ENCODE data around the gene SELENOP. TPM values are rescaled to one million over a fixed set of nuclear protein-coding genes. Genes with fewer than 3 reads are reported as not detected.
"Not testable (repeated sequence)": the region's sequence is repeated elsewhere in the genome, so short reads cannot be mapped to it uniquely, and the experiment has no call there.

SELENOP gene
- total and polyA plus RNA-seq, 2 of the 13 experiments (the other 11 are each of a cell fraction or from before 2014, with no cell fraction given) = 1,895 to 2,083 TPM

DNA sequence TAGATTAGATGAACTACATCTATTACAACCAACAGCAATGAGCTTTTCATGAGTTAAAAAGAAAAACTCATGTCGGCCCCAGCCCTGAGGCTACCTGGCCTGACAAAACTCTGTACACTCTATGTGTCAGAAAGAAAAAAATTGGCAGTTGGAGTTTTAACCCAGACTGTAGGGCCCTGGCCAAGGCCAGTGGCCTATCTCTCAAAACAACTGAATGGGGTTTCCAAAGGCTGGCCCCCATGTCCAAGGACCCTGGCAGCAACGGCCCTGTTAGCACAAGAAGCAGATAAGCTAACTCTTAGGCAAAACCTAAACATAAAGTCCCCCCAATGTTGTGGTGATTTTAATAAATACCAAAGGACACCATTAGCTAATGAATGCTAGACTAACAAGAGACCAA is 4.9 kb upstream of the SELENOP start:
- CTCF ChIA-PET (ENCODE audit: low intra/inter-chr PET ratio, low total read pairs); BruUV-seq (replicated peaks); H3K9me3 ChIP-seq (ENCODE audit: low read length): not testable (repeated sequence)

More for the DNA sequence above, 4.9 kb upstream of the SELENOP start:
- peaks cover 80% of the 10 kb centered on the region for H3K4me1 ChIP-seq (ENCODE audit: insufficient read depth, low read length)
- 0 out of 2 replicates have a peak overlapping the region, but pooled peaks have one; percentile 15 for H3K9ac ChIP-seq (ENCODE audit: insufficient read depth, low read depth, low read length)
- not testable (repeated sequence) for H4K20me1 ChIP-seq (ENCODE audit: insufficient read depth, low read length); H3K36me3 ChIP-seq (replicated peaks in 1 of 2; ENCODE audit: control insufficient read depth in 1 of 2, insufficient read depth in 2 of 2, low read length in 2 of 2); H2AFZ ChIP-seq (ENCODE audit: low read length); H3K27me3 ChIP-seq (ENCODE audit: control insufficient read depth in 1 of 2, insufficient read depth in 2 of 2, low read length in 2 of 2); ATAC-seq; FAIRE-seq; H3K4me3 ChIP-seq (replicated peaks in 1 of 3; ENCODE audit: insufficient read depth in 1 of 3, low read depth in 2 of 3, low read length in 3 of 3); DNase-seq (ENCODE audit: low spot score); TF ChIP-seq EP300 (CRISPR knock-in tag; IDR thresholded peaks at IDR 0.05; ENCODE audit: borderline replicate concordance); SOX6 (IDR thresholded peaks at IDR 0.05)
- in situ Hi-C loops (cut with HindIII; ENCODE audit: extremely low pct_ligation_motif_present, low pct_unique_long_range_greater_than_20kb) = loop anchor here (25.0 kb wide), 1 partner anchor 196 kb away; no protein-coding TSS in a partner anchor
- POLR2A ChIA-PET = interaction anchor here (0.8 to 1.4 kb wide), 4 partner anchors 8 to 202 kb away, joined by 3 read pairs; no protein-coding TSS in a partner anchor
- H3K79me2 ChIP-seq (ENCODE audit: insufficient read depth, low read length) = peaks cover 78% of the 10 kb centered on the region
- intact Hi-C loops (cut with micrococcal nuclease; ENCODE audit: unreplicated experiment) = loop anchor here (10.0 kb wide), 2 partner anchors 198 to 308 kb away; partner anchors contain the start of gene ZNF131
- H3K4me2 ChIP-seq (ENCODE audit: low read depth, low read length) = peak overlapping the region; percentile 51
- peak overlapping the region; percentile 52 for H3K27ac ChIP-seq (ENCODE audit: extremely low read length, insufficient read depth, low read length)
- TF ChIP-seq ZFX (CRISPR knock-in tag; IDR thresholded peaks at IDR 0.05; ENCODE audit: low read depth) = peak; percentile 46; the same call in 1 of the 2 replicates
- TF ChIP-seq, protein P1, sequence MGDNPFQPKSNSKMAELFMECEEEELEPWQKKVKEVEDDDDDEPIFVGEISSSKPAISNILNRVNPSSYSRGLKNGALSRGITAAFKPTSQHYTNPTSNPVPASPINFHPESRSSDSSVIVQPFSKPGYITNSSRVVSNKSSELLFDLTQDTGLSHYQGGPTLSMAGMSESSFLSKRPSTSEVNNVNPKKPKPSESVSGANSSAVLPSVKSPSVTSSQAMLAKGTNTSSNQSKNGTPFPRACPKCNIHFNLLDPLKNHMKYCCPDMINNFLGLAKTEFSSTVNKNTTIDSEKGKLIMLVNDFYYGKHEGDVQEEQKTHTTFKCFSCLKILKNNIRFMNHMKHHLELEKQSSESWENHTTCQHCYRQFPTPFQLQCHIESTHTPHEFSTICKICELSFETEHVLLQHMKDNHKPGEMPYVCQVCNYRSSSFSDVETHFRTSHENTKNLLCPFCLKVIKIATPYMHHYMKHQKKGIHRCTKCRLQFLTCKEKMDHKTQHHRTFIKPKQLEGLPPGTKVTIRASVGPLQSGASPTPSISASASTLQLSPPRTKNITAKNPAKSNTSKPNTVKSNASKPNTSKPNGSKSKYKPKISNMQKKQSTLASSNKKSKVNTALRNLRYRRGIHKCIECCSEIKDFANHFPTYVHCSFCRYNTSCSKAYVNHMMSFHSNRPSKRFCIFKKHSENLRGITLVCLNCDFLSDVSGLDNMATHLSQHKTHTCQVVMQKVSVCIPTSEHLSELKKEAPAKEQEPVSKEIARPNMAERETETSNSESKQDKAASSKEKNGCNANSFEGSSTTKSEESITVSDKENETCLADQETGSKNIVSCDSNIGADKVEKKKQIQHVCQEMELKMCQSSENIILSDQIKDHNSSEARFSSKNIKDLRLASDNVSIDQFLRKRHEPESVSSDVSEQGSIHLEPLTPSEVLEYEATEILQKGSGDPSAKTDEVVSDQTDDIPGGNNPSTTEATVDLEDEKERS (CRISPR knock-in tag; IDR thresholded peaks at IDR 0.05) = 0 out of 2 replicates have a peak, but pooled peaks have one; percentile 24
- peak; percentile 14; the same call in 1 of the 2 replicates for TF ChIP-seq PHF21A (CRISPR knock-in tag; IDR thresholded peaks at IDR 0.05)
- TF ChIP-seq, protein P2, sequence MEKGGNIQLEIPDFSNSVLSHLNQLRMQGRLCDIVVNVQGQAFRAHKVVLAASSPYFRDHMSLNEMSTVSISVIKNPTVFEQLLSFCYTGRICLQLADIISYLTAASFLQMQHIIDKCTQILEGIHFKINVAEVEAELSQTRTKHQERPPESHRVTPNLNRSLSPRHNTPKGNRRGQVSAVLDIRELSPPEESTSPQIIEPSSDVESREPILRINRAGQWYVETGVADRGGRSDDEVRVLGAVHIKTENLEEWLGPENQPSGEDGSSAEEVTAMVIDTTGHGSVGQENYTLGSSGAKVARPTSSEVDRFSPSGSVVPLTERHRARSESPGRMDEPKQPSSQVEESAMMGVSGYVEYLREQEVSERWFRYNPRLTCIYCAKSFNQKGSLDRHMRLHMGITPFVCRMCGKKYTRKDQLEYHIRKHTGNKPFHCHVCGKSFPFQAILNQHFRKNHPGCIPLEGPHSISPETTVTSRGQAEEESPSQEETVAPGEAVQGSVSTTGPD (CRISPR knock-in tag; IDR thresholded peaks at IDR 0.05) = peak; percentile 39; the same call in 1 of the 2 replicates
- peak in 1 of 2 experiments; percentile 7; a peak in 1 of 4 replicates for TF ChIP-seq EP300 (IDR thresholded peaks at IDR 0.05; ENCODE audit: low read depth in 2 of 2, low read length in 2 of 2)
- 0 out of 2 replicates have a peak, but pooled peaks have one; percentile 27 for TF ChIP-seq POGZ (CRISPR knock-in tag; IDR thresholded peaks at IDR 0.05)
- peak; percentile 19; the same call in 1 of the 2 replicates for TF ChIP-seq ZFY (CRISPR knock-in tag; IDR thresholded peaks at IDR 0.05)
- TF ChIP-seq ZNF644 (CRISPR knock-in tag; IDR thresholded peaks at IDR 0.05; ENCODE audit: low read depth) = peak; percentile 58; the same call in 1 of the 2 replicates
- TF ChIP-seq PATZ1 (CRISPR knock-in tag; IDR thresholded peaks at IDR 0.05) = 0 out of 2 replicates have a peak, but pooled peaks have one; percentile 22
- peak; percentile 28; the same call in 1 of the 2 replicates for TF ChIP-seq TARDBP (CRISPR knock-in tag; IDR thresholded peaks at IDR 0.05)
- TF ChIP-seq, protein P3, sequence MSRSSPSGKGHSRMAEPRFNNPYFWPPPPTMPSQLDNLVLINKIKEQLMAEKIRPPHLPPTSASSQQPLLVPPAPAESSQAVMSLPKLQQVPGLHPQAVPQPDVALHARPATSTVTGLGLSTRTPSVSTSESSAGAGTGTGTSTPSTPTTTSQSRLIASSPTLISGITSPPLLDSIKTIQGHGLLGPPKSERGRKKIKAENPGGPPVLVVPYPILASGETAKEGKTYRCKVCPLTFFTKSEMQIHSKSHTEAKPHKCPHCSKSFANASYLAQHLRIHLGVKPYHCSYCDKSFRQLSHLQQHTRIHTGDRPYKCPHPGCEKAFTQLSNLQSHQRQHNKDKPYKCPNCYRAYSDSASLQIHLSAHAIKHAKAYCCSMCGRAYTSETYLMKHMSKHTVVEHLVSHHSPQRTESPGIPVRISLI (CRISPR knock-in tag; IDR thresholded peaks at IDR 0.05; ENCODE audit: borderline replicate concordance) = peak; percentile 69
- peak; percentile 34; the same call in 1 of the 2 replicates for TF ChIP-seq SOX6 (CRISPR knock-in tag; IDR thresholded peaks at IDR 0.05)
- 26% methylated on average over 2 of the region's 2 CpGs for WGBS (ENCODE audit: low lambda C conversion rate)
